Brain pericyte (primary cell): ENCODE measurements around the gene GJB6.

Experiments used
- DNase-seq: peaks from one replicate; pipeline ENCODE4 v3.0.0-alpha.2; 2012; ENCODE audit warnings: low read depth, low spot score

Gene GJB6

DNA sequence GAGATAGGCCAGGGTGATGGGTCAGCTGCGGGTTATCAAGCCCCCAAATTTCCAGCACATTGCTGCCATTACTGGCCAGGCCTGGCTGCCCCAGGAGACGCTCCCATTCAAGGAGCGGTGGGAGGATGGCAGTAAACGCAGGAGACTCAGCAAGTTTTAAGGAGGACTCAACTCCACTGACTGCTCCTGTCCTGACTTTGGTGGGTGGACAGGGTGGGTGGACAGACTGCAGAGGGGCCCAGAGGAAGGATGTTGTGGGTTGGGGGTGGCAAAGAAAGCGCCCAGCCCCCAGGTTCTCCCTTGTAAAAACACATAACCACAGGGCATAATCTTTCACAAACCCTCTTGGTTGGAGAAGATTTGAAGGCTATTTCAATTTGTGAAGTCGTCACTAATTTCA, 4.4 kb downstream of the GJB6 start:
- no peak for DNase-seq

DNA sequence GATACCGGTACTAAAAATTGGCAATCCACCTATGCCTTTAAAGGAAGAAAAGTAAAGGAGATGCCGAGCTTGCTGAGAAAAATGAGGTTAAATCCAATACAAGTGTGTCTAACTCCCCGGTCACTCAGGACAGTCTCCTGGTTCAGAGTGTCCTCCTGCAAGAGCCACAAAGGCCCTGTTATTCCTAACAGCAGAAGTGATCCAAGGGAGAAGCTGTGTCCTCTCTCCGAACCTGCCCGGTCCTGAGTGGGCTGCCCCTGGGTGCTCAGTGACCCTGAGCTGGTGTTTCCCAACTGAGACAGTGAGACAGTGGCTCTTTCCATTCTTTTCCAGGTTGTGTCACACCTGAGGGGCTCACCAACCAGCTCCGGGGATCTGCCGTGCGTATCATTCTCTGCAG, 4.8 kb downstream of the GJB6 start:
- DNase-seq = no peak

DNA sequence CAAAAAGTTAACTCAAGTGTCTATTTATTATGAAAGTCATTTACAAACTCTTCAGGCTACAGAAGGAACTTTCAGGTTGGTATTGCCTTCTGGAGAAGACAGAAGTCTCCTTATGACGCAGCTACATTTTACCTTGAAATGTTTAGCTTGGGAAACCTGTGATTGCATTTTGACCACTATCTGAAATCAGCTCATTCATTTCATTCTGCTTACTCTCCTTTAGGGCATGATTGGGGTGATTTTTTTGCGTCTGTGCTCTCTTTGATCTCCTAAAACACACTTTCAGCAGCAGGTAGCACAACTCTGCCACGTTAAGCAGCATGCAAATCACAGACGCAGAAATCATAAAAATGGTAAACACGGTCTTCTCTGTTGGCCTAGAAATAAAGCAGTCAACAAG, 9.6 kb downstream of the GJB6 start:
- no peak for DNase-seq

DNA sequence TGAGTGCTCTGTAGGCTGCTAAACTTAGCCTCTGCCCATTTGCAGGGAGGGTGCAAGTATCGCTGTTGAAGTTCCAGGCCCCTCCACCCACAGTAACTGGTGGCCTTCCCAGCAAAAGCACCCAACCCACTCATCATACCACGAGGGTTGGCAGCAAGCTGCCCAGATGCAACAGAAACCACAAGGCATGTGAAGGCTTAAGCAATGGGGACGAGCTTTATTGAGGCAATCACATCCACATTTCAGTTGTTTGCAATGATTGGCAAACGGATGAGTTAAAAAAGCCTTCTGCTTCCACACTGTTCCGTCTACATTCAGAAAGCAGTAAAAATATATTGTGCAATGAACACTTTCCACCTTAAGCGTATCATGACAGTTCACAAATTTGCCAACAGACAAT, 10.3 kb downstream of the GJB6 start:
- no peak for DNase-seq

DNA sequence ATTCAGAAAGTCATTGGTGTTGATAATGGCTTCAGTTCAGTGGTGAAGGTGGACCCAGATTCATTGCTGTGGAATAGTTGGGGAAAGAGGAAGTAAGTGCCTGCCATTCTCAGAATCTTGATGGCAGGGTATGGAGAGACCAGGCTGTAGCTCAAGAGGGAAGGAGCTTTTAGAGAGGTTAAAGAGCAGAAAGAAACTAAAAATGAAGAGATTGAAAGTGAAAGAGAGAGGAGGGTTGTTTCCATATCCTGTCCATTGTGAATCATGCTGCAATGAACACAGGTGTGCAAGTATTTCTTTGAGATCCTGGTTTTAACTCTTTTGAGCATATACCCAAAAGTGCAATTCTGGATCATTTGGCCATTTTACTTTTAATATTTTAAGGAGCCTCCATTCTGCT, 12.5 kb downstream of the GJB6 start:
- no peak for DNase-seq

DNA sequence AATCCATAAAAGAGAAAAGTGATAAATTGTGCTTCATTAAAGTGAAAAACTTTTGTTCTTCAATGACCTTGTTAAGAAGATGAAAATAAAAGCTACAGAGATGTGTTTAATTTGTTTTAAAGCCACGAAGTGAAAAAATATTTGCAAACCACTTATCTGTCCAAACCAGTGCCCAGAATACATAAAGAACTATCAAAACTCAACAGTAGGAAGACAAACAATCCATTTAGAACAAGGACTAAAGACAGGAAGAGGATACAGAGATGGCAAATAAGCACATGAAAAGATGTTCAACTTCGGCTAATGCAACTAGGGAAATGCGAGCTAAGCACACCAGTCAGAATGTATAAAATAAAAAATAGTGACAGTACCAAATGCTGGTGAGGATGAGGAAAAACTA, 15.0 kb downstream of the GJB6 start:
- DNase-seq = no peak

DNA sequence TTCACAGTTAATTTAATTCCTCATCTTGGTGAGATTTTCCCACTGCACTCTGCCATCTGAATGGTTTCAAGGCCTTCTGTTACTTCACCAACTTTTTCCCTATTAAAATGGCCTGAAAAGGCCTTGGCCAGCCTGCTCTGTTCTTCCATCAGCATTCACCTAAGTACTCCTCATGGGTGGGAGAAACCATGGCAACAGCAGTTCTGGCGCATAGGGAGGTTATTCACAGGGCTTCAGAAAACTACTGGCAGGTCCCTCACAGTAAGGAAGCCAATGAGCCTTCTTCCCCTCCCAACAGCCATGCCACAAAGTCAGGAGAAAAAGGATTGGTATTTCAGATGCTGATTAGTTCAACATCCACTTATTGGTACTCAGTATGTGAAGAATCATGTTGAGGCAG, 22.2 kb downstream of the GJB6 start:
- no peak for DNase-seq

DNA sequence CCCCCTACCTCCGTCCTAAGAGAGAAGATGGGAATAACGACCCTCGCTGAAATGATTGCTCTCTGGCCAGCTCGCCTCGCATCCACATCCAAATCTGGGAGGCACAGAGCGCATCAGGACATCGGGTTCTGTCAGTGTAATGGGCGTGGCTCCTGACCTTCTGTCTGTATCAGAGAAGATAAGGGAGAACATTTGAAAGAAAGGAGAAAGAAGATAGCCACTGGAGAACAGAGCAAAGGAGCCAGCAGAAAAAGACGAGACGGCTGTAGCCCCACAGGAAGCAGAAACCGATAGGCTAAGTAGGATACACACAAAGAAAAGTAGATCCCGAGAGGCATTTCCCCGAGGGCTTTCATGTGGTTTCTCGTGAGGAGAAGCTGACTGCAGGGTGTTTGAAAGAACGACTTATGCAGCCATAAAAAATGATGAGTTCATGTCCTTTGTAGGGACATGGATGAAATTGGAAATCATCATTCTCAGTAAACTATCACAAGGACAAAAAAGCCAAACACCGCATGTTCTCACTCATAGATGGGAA, 25.4 kb downstream of the GJB6 start:
- no peak for DNase-seq

DNA sequence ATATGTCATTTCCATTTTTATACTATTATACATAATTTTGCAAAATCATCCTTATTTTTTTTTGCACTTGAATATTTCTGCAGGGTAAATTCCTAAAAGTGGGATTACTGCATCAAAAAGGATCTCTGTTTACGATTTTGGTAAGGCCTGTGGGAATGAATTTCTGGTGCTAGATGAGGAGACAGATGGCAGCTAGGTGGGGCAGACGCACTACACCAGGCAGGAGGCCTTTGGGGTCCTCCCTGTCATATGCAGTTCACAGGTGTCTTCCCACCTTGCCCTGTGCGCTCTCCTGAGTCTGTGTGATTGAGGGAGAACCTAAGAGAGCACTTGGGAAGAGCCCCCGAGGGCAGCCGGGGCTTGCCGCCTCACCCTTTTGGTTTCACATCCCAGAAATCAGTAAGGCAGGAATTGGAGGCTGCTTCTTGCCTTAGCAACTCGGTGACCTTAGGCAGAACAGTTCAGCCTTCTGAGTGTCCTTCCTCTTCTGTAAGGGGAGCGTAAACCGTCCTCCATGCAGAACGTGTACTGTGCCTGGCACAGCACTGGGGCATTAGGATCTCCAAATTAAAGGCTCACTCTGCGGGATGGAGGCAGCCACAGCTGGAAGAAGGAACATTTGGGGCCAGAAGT, 25.9 kb downstream of the GJB6 start:
- no peak for DNase-seq

DNA sequence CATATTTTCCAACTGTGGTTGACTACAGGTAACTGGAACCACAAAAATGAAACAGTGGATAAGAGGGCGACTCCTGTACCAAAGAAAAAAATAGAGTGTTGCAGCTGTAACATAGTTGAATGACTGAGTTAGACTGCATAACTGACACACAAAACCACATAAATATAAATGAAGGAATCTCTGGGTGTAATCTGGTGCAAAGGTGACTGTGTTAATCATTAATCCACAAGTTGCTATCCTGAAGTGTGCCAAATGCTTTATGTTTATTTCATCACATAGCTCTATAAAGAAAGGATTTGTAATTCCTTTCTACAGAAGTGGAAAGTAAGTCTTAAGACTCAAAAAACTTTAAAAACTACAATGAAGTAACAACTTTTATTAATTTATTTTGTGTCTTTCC, 33.3 kb downstream of the GJB6 start:
- no peak for DNase-seq

DNA sequence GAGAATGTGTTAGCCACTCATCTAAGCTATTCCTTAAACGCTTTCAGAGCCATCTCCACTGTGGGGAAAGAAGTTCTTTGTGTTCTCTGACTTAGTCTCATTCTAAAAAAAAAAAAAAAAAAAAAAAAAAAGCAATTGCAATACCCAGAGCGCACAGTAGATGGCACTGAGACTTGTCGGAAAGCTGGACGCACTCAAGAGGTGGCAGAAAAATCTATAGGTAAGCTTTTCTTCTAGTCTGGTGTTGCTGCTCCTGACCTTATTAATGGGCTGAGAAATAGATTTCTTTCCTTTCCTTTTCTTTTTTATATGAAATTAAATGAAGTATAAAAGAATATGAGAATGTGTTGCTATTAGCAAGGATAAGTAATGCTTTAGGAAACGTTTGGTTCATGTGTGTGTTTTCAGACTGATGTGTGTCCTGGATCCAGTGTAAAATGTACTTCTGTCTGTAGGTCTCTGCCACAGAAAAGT, 34.7 kb downstream of the GJB6 start:
- DNase-seq = no peak

DNA sequence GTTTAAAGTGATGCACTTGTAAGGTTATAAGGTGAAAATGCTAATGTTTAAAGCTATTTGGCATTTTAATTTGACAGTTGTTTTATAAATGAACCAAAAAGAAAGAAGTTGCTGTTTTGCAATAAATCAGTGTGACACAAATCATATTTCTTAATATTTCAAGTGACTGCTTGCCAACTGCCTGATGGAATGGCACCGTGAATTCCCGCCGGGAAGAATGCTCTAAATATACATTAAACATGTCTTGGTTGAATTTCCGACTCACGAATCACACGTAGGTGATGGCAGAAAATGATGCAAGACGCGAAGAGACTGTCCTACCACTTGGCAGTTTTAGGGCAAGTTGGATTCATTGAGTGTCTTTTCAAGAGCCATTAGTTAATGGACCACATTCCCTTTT, 36.3 kb downstream of the GJB6 start:
- DNase-seq = no peak

DNA sequence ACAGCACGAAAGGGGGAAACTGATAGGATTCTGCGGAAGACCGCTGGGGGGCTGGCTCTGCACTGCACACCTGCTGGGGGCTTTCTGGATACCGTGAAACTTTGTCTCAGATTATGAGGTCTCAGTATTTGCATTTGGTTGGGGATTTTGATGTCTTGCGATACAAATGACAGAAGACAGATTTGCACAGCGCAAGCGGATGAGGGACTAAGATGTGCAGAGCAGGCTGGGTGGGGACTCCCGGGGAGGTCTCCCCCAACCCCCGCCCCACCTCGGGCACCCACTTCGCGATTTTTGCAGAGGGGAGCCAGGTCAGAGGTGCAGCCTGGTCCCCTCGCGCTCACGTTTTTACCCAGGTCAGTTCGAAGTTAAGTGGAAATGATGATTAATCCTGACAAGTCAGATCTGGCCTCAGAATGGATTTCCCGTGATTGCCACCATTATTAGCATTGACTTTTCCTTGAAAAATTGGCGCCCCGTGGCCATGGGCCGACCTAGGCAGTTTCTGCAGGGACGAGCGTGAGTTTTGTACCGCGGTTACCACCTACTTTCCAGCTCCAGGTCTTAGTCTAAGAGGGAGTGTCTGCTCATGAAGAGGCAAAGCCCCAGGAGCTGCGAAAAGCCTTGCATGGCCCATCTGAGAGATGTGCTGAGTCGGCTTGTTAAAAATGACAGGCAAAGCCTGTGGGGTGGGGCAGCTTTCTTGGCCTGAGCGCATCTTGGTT, 38.0 kb downstream of the GJB6 start:
- no peak for DNase-seq

DNA sequence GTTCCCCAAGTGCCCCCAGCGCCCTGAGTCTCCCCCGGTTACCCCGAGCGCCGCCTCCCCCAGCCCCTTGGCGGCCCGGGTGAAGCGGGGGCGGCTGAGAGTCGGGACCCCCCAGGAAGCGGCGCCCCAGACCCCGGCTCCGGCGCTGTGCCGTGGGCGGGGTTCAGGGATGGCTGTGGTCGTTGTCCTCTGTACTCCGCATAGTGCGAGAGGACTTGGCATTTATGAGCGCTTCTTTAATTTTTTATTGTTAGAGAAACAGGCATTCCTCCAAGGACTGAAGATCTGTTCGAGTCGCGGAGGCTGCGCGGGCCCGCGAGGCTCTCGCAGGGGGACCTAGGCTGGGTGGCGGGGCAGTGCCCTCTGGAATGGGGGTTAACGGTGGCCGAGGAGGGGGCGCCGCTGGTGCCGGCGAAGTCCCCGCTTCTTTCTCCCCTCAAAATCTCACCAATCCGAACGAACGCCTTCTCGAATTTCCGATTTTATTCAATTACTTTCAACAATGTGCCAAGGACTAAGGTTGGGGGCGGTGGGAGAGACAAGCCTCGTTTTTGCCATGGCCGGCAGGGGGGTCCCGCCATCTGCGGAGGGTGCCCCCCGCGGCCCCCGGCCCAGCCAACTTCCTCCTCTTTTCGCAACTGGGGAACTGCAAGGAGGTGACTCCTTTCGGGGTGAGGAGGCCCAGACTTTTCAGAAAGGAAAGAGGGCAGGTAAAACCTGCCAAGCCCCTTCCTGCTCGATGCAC, 38.8 kb downstream of the GJB6 start:
- no peak for DNase-seq

DNA sequence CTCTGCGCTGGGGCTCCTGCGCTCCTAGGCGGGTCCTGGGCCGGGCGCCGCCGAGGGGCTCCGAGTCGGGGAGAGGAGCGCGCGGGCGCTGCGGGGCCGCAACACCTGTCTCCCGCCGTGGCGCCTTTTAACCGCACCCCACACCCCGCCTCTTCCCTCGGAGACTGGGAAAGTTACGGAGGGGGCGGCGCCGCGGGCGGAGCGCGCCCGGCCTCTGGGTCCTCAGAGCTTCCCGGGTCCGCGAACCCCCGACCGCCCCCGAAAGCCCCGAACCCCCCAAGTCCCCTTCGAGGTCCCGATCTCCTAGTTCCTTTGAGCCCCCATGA, 39.3 kb downstream of the GJB6 start, which contains the start of gene GJB2:
GJB2 (minus strand) TSS at position 103 of the 326 bp plus-strand sequence. CDS start 3,357 bp downstream, outside the sequence.
- no peak for DNase-seq

DNA sequence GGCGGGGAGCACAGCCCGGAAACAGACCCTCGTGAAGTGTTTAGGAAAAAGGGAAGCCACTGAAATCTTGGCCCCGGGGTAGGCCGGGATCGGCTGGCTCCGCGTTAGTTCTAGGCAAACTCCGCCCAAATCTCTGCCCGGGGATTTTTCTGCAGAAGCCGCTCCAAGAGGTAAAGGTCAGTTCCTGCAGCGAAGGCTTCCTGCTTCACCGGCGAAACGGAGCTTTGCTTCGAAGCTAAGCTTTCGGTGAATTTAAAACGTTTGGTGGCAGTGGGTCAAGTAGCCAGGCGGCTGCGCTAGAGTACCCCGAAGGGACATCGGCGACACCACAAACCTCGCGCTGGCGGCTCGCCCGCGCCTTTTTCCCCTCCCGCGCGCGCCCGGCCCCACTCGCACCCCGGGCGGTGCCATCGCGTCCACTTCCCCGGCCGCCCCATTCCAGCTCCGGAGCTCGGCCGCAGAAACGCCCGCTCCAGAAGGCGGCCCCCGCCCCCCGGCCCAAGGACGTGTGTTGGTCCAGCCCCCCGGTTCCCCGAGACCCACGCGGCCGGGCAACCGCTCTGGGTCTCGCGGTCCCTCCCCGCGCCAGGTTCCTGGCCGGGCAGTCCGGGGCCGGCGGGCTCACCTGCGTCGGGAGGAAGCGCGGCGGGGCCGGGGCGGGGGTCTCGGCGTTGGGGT, 39.8 kb downstream of the GJB6 start:
- no peak for DNase-seq

DNA sequence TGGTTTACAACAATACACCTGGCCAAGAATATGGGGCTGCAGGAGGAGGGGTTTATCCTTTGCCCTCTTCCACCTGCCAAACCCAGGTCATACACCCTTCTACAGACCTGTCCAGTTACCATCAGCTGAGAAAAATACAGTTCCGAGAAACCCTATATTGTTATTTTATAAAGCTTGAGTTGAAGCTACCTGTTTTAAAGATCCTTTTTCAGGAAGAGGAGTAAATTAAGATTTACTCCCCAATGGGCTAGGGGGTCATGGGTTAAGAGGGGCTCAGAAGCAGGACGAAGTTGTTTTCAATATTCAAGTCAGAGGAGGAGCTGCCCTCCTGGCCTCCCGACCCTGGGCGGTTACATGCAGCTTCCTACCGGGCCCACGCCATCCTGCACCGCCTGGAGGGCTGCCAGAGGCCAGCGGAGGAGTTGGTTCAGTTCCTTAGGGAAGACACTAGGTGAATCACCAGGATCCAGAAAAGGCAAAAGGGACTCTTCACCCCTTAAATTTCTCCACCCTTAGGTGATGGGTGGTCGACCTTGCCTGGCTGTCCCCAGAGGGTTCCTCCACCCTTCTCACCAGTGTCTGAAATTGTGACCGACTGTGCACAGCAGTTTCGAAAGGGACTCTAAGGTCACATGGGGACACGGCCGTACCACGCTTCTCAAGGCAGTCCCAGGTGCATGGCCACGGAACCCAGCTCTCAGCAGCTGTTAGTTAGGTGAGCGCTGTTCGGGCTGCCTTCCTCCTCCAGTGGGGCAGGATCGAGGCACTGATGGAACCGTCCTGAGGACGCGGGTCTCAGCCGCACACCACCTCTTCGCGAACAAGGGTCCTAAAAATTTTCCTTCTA, 40.6 kb downstream of the GJB6 start:
- DNase-seq = no peak

DNA sequence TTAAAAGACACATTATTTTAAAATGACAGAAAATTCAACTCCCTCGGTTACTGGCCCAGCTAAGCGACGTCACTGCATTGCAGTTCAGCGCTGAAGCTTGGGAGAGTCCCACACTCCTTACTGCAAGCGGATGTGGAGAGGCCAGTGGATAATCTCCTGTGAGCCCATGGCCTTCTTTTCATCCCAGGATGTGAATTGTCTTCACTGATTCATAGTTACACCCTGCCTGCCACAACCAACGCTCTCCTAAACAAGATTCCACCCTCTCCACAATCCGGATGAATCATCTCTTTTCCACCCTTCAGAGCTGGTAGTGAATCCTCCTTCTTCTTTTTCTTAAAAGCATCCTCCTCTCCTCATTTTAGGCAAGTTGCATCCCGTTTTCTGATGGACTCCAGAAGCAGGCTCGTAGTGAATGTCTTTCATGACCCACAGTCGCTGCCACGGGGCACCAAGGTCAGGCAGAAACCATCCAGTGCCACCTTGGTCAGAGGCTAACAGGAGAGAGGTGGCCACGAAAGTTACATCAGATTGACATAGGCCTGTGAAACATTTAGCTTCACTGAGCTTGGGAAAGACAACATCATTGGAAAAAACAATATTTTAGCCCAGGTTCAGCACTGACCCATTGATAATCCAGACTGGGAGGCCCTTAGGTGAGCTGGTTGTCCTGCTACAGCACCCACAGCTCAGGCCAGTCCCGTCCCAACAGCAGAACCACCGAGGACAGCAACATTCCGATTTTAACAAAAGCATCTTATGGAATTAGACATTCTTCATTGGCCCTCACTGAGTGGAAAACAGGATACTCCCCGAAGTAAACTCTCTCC, 41.4 kb downstream of the GJB6 start:
- no peak for DNase-seq

DNA sequence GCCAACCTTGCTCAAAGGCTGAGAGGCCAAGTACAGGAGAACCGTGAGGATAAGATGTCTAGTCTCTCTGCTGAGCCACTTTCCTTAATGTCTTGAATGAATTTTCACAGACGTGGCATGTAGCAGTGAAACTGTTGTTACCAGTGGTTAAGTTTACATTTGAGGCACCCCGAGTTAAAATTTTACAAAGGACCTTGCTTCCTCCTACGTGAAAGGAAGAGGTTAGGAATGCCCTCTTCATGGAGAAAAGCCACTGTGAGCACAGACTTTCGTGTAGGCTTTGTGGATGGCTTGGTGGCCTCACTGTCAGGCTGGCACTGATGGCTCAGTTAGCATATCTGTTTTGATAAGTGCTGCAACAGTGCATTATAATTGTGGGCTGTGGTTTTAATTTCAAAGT, 42.0 kb downstream of the GJB6 start:
- no peak for DNase-seq
